HCT116 (cell line): Measurements from ENCODE around the gene CPLX3. TPM values are rescaled to one million over a fixed set of nuclear protein-coding genes. Genes with fewer than 3 reads are reported as not detected.

Experiments
- ATAC-seq: fragments of 200-7000 bp; cut with Tn5 transposase; 2 replicates; pipeline ENCODE4 v1.9.1; 2020; ENCODE audit warnings: mild to moderate bottlenecking, moderate library complexity
- BruUV-seq: library from RNA; stranded (reverse); fragments of 400-500 nt; replicated peaks from 2 replicates; lab custom pipeline; 2021; lab: Mats Ljungman, UMichigan
- CTCF ChIA-PET: fragments of 300-600 bp; sonication (Branson Sonifier 250); formaldehyde crosslinking; loops from one replicate; lab custom pipeline; 2021; ENCODE audit warnings: antibody characterized with exemption; lab: Charles Lee
- POLR2A ChIA-PET: fragments of 300-600, 350-600 bp; sonication (Branson Sonifier 250); formaldehyde crosslinking; loops from one replicate; lab custom pipeline; 2021; ENCODE audit warnings: antibody characterized with exemption; lab: Charles Lee
- RAD21 ChIA-PET, 2 experiments: fragments of 300-600 bp; sonication (Branson Sonifier 250); formaldehyde crosslinking; loops; one replicate each; lab custom pipeline; 2023; ENCODE audit warnings: low total read pairs in 2 of 2; ENCODE audit not compliant: uncharacterized antibody in 2 of 2, unreplicated experiment in 2 of 2, low non-redundant PET in 1 of 2; lab: Charles Lee
- DNase-seq: peaks from one replicate; pipeline ENCODE4 v3.0.0-alpha.2; 2010; ENCODE audit warnings: low read depth, low spot score
- H2AFZ ChIP-seq: fragments of 200-600 bp; shearing (Covaris generic), sonication (generic); 2 replicates; pipeline ENCODE4 v1.6.1; 2017; ENCODE audit warnings: low read depth, mixed run types, mixed read lengths, antibody characterized with exemption, low read length; ENCODE audit not compliant: poor library complexity, severe bottlenecking
- H3K27ac ChIP-seq: 2 replicates; pipeline ENCODE4 v1.5.1; 2012; ENCODE audit warnings: low read depth, low read length
- H3K27me3 ChIP-seq: fragments of 200-600 bp; sonication (generic); 2 replicates; pipeline ENCODE4 v1.6.1; 2016; ENCODE audit warnings: mixed run types, low read length, mixed read lengths; ENCODE audit not compliant: insufficient read depth
- H3K36me3 ChIP-seq, 2 experiments: fragments of 200-500 bp in 1 of 2; fragments of 200-600 bp in 1 of 2; sonication (Bioruptor generic) in 1 of 2; sonication (generic) in 1 of 2; 2 replicates each; pipeline versions ENCODE4 v1.5.1 to v1.6.1; 2014 to 2016; ENCODE audit warnings: low read length in 2 of 2, inconsistent platforms in 1 of 2, mixed read lengths in 1 of 2, mixed run types in 1 of 2; ENCODE audit not compliant: insufficient read depth in 2 of 2, control insufficient read depth in 1 of 2
- H3K4me1 ChIP-seq, 2 experiments: fragments of 200-600 bp in 1 of 2; sonication (generic) in 1 of 2; 2 replicates each; pipeline versions ENCODE4 v1.5.1 to v1.6.1; 2012 to 2017; ENCODE audit warnings: low read length in 2 of 2, inconsistent platforms in 1 of 2, mild to moderate bottlenecking in 1 of 2, mixed read lengths in 1 of 2, mixed run types in 1 of 2, moderate library complexity in 1 of 2; ENCODE audit not compliant: insufficient read depth in 2 of 2, control insufficient read depth in 1 of 2
- H3K4me2 ChIP-seq: fragments of 200-600 bp; sonication (generic); 2 replicates; pipeline ENCODE4 v1.6.1; 2017; ENCODE audit warnings: mixed run types, low read length, mixed read lengths
- H3K4me3 ChIP-seq, 2 experiments: fragments of 200-600 bp in 1 of 2; sonication (generic) in 1 of 2; replicated peaks in 1 of 2; 2 replicates each; pipeline ENCODE4 v1.5.1; 2011 to 2016; ENCODE audit warnings: low read length in 2 of 2, control low read depth in 1 of 2, low read depth in 1 of 2, mild to moderate bottlenecking in 1 of 2, mixed read lengths in 1 of 2, mixed run types in 1 of 2
- H3K79me2 ChIP-seq: fragments of 200-600 bp; sonication (generic); 2 replicates; pipeline ENCODE4 v1.6.1; 2017; ENCODE audit warnings: mild to moderate bottlenecking, mixed run types, low read length, moderate library complexity, mixed read lengths; ENCODE audit not compliant: insufficient read depth
- H3K9ac ChIP-seq: fragments of 200-600 bp; sonication (generic); 2 replicates; pipeline ENCODE4 v1.6.1; 2016; ENCODE audit warnings: low read length, mixed read lengths
- H3K9me2 ChIP-seq: fragments of 200-600 bp; sonication (generic), shearing (Covaris generic); 2 replicates; pipeline ENCODE4 v1.6.1; 2017; ENCODE audit warnings: mixed run types, mild to moderate bottlenecking, moderate library complexity; ENCODE audit not compliant: insufficient read depth
- H3K9me3 ChIP-seq, 2 experiments: fragments of 200-500 bp in 1 of 2; fragments of 200-600 bp in 1 of 2; sonication (Bioruptor generic) in 1 of 2; sonication (generic) in 1 of 2; 2 replicates each; pipeline ENCODE4 v1.6.1; 2014 to 2017; ENCODE audit warnings: low read length in 2 of 2, mixed read lengths in 2 of 2, inconsistent platforms in 1 of 2, low read depth in 1 of 2, mild to moderate bottlenecking in 1 of 2, mixed run types in 1 of 2, moderate library complexity in 1 of 2; ENCODE audit not compliant: control insufficient read depth in 1 of 2, insufficient read depth in 1 of 2
- H4K20me1 ChIP-seq: fragments of 200-600 bp; sonication (generic), shearing (Covaris generic); 2 replicates; pipeline ENCODE4 v1.6.1; 2017; ENCODE audit warnings: mixed run types, mild to moderate bottlenecking, moderate library complexity; ENCODE audit not compliant: insufficient read depth
- CTCF ChIP-seq, 3 experiments: fragments of 200-600 bp in 1 of 3; sonication (generic) in 1 of 3; IDR thresholded peaks in 2 of 3; conservative IDR thresholded peaks in 1 of 3; 2 replicates each; pipeline ENCODE4 v1.5.1; 2012 to 2017; ENCODE audit warnings: low read depth in 2 of 3, low read length in 2 of 3, antibody characterized with exemption in 1 of 3, borderline replicate concordance in 1 of 3, control low read depth in 1 of 3, mild to moderate bottlenecking in 1 of 3, mixed read lengths in 1 of 3, mixed run types in 1 of 3, moderate library complexity in 1 of 3; ENCODE audit not compliant: insufficient read depth in 1 of 3
- POLR2AphosphoS5 ChIP-seq: IDR thresholded peaks from 2 replicates; pipeline ENCODE4 v1.6.1; 2011; ENCODE audit warnings: mild to moderate bottlenecking, low read depth, low read length, moderate library complexity
- RAD21 ChIP-seq: IDR thresholded peaks from 2 replicates; pipeline ENCODE4 v1.6.1; 2012; ENCODE audit warnings: low read depth, mild to moderate bottlenecking
- REST ChIP-seq: IDR thresholded peaks from 2 replicates; pipeline ENCODE4 v1.6.1; 2012; ENCODE audit warnings: low read depth
- SP1 ChIP-seq: IDR thresholded peaks from 2 replicates; pipeline ENCODE4 v1.6.1; 2012; ENCODE audit warnings: low read depth
- intact Hi-C: fragments of 100-400 bp; cut with micrococcal nuclease; formaldehyde crosslinking; loops from 2 replicates; pipeline ENCODE4 v1.10.0; 2022
- total RNA-seq: library from RNA; stranded (reverse); gene quantifications from one replicate; pipeline ENCODE4 v1.2.1, GENCODE V29; 2021; ENCODE audit not compliant: unreplicated experiment

Gene CPLX3
- total RNA-seq, 1 experiment from 2014 or later: not detected

- Histone ChIP-seq H4K20me1 (no peaks in the 10 kb centered on the region), H3K4me1 (peaks cover 3 to 13% of the 10 kb centered on the region in 2 experiments; a peak in 3 of 4 replicates), H3K4me2 (peak overlapping the region; percentile 28; the same call in 1 of the 2 replicates), H2AFZ (no peak overlapping the region), H3K36me3 (peaks cover 13 to 31% of the 10 kb centered on the region in 2 experiments), H3K27ac (peak overlapping the region; percentile 45), H3K9ac (no peak overlapping the region; the same call in 1 of the 2 replicates), H3K79me2 (no peaks in the 10 kb centered on the region), H3K4me3 (no peak overlapping the region), H3K9me3 (no peaks in the 10 kb centered on the region), H3K27me3 (no peaks in the 10 kb centered on the region), H3K9me2 (no peaks in the 10 kb centered on the region)
- RAD21 ChIA-PET: no interaction called here
- DNase-seq: peak; percentile 29
- CTCF ChIA-PET: interaction anchor here (0.8 to 1.5 kb wide), 5 partner anchors 8 to 30 kb away, joined by 3 to 5 read pairs (median 4); no protein-coding TSS in a partner anchor
- intact Hi-C loops: loop anchor here (2.0 kb wide), 1 partner anchor 29 kb away; no protein-coding TSS in a partner anchor
- BruUV-seq: no TSS peak
- POLR2A ChIA-PET: interaction anchor here (1.1 kb wide), 1 partner anchor 17 kb away, joined by 3 read pairs; the partner anchor contains the start of gene CSK
- TF ChIP-seq REST (no peak), CTCF (IDR thresholded peaks at IDR 0.05 in 2 of 3, conservative IDR thresholded peaks at IDR 0.05 in 1 of 3; ENCODE audit: borderline replicate concordance in 1 of 3, insufficient read depth in 1 of 3, low read depth in 2 of 3, low read length in 2 of 3) (peak; percentile 77 to 99 (median 94)), SP1 (no peak), RAD21 (peak; percentile 79), POLR2AphosphoS5 (peak; percentile 39; the same call in 1 of the 2 replicates)
- ATAC-seq: peak; percentile 98
Observed at GRCh38 chr15:74799856-74800558, 26.4 kb upstream of the CPLX3 start.
